Activated CD4-positive, alpha-beta T cell treated with anti-CD3 and anti-CD28 coated beads for 36 hours (primary cell): Measurements from ENCODE around the gene CAPZB. TPM values are rescaled to one million over a fixed set of nuclear protein-coding genes. Genes with fewer than 3 reads are reported as not detected.

Experiments used
- ATAC-seq: fragments of 200-7000 bp; cut with Tn5 transposase; one replicate; pipeline ENCODE4 v1.10.0; 2021; ENCODE audit warnings: mild to moderate bottlenecking, moderate library complexity
- CTCF ChIA-PET: fragments of 350-600 bp; sonication (Branson Sonifier 250); formaldehyde crosslinking; loops from one replicate; lab custom pipeline; 2021; ENCODE audit warnings: antibody characterized with exemption; lab: Charles Lee
- POLR2A ChIA-PET: fragments of 350-600 bp; sonication (Branson Sonifier 250); formaldehyde crosslinking; loops from one replicate; lab custom pipeline; 2021; ENCODE audit warnings: antibody characterized with exemption, inconsistent platforms; lab: Charles Lee
- DNase-seq: peaks from one replicate; pipeline ENCODE4 v3.0.0-alpha.2; 2020
- H3K27ac Mint-ChIP-seq: one replicate; pipeline ENCODE4 v1.8.0; 2021; ENCODE audit warnings: mixed read lengths
- H3K27me3 Mint-ChIP-seq: one replicate; pipeline ENCODE4 v1.8.0; 2021; ENCODE audit warnings: mixed read lengths
- H3K36me3 Mint-ChIP-seq: one replicate; pipeline ENCODE4 v1.8.0; 2021; ENCODE audit warnings: low read depth, mixed read lengths
- H3K4me1 Mint-ChIP-seq: one replicate; pipeline ENCODE4 v1.8.0; 2021; ENCODE audit warnings: mixed read lengths
- H3K4me3 Mint-ChIP-seq: one replicate; pipeline ENCODE4 v1.8.0; 2021; ENCODE audit warnings: mild to moderate bottlenecking, moderate library complexity, mixed read lengths
- H3K9me3 Mint-ChIP-seq: one replicate; pipeline ENCODE4 v1.8.0; 2021; ENCODE audit warnings: low read depth, mixed read lengths
- intact Hi-C, 2 experiments: fragments of 100-400 bp; cut with DNase I in 1 of 2; cut with micrococcal nuclease in 1 of 2; formaldehyde crosslinking; loops; one replicate each; pipeline versions ENCODE4 v1.14.2 to v1.15.1; 2022 to 2024; cut with DNase I, micrococcal nuclease
- total RNA-seq, 2 experiments: library from RNA; stranded (reverse); gene quantifications; one replicate each; pipeline ENCODE4 v1.2.3, GENCODE V29; 2021

CAPZB gene
- total RNA-seq, 2 experiments from 2014 or later, result 320 to 346 TPM

GRCh38 chr1:19449454-19450228 is 35.7 kb downstream of the CAPZB start:
- ChIA-PET POLR2A (no interaction called here), CTCF (interaction anchor here (0.8 to 1.1 kb wide), 2 partner anchors 35 to 156 kb away, joined by 3 read pairs; no protein-coding TSS in a partner anchor)
- DNase-seq (no peak), ATAC-seq (no peak)
- Mint-ChIP-seq H3K27ac (peak overlapping the region; percentile 92), H3K4me1 (peaks cover 92% of the 10 kb centered on the region), H3K9me3 (no peaks in the 10 kb centered on the region), H3K36me3 (peaks cover 29% of the 10 kb centered on the region), H3K27me3 (no peaks in the 10 kb centered on the region), H3K4me3 (no peak overlapping the region)
- intact Hi-C loops, result loop anchor here (2.0 to 10.0 kb wide), 7 partner anchors 19 to 738 kb away; partner anchors contain the start of genes CAPZB (in 1 of the 2), IFFO2 (in 1 of the 2), PLA2G2C (in 1 of the 2) and UBXN10 (in 1 of the 2)

- ATAC-seq, result peak; percentile 77
- ChIA-PET POLR2A (interaction anchor here (0.6 to 1.1 kb wide), 3 partner anchors 12 to 16 kb away, joined by 3 read pairs; no protein-coding TSS in a partner anchor), CTCF (interaction anchor here (0.7 to 1.2 kb wide), 7 partner anchors 11 to 157 kb away, joined by 3 to 8 read pairs (median 3); no protein-coding TSS in a partner anchor)
- peaks cover 32% of the 10 kb centered on the region for H3K36me3 Mint-ChIP-seq
- DNase-seq, result peak; percentile 65
- H3K27ac Mint-ChIP-seq, result peak overlapping the region; percentile 92
- no peaks in the 10 kb centered on the region for H3K9me3 Mint-ChIP-seq
- no peaks in the 10 kb centered on the region for H3K27me3 Mint-ChIP-seq
- H3K4me1 Mint-ChIP-seq, result peaks cover 91% of the 10 kb centered on the region
- H3K4me3 Mint-ChIP-seq, result peak overlapping the region; percentile 6
- intact Hi-C loops, result loop anchor here (1.0 to 5.0 kb wide), 5 partner anchors 11 to 739 kb away; partner anchors contain the start of genes CAPZB (in 1 of the 2), PLA2G2C (in 1 of the 2) and UBXN10 (in 1 of the 2)
Measured at GRCh38 chr1:19448491-19449439, 36.6 kb downstream of the CAPZB start.

GRCh38 chr1:19447550-19447949 is 37.8 kb downstream of the CAPZB start:
- Mint-ChIP-seq H3K27me3 (no peaks in the 10 kb centered on the region), H3K9me3 (no peaks in the 10 kb centered on the region), H3K4me1 (peaks cover 90% of the 10 kb centered on the region), H3K27ac (peak overlapping the region; percentile 92), H3K36me3 (peaks cover 30% of the 10 kb centered on the region), H3K4me3 (no peak overlapping the region)
- ChIA-PET POLR2A (interaction anchor here (0.5 kb wide), 1 partner anchor 16 kb away, joined by 3 read pairs; no protein-coding TSS in a partner anchor), CTCF (interaction anchor here (0.9 to 1.2 kb wide), 4 partner anchors 10 to 55 kb away, joined by 3 to 8 read pairs (median 3); no protein-coding TSS in a partner anchor)
- DNase-seq (no peak), ATAC-seq (no peak)
- intact Hi-C loops, result loop anchor here (5.0 kb wide), 3 partner anchors 35 to 740 kb away; partner anchors contain the start of genes CAPZB (in 1 of the 2), PLA2G2C (in 1 of the 2) and UBXN10 (in 1 of the 2)

DNA sequence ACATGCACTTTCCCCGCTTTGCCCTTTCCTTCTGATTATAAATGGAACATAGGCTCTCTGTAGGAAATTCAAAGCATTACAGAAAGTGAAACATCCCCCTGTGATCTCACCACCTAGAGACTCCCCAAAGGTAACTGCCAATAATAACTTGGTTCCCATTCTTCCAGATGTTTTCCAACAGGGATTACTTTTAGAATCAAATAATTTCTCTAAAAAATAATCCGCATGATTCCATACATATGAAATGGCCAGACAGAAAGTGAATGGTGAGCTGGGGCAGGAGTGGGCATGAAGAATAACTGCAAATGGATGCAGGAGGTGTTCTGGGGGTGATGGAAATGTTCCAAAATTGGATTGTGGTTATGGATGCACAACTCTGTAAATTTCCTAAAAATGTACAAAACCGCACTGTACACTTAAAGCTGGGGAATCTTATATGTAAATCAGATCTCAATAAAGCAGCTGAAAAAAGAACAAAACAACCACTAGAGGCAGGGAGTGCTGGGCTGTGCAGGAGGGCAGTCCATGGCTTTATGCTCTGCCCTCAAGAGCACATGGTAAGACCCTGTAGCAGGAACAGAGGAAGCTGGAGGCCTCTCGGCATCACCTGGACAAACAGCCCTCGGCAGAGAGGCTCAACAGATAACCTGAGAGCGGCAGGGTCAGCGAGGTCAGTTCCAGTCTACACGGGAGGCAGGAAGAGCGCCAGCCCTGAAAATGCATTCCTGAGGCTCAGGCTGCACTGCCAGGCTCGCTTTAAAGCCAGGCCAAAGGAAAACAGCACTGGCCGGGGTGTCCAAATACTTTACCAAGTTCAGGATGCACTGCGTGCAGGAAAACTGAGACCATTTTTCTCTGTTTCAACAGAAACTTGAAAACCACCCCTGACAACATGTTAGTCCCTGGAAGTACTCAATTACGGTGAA is 39.7 kb downstream of the CAPZB start:
- intact Hi-C loops, result loop anchor here (5.0 kb wide), 3 partner anchors 37 to 742 kb away; partner anchors contain the start of genes CAPZB (in 1 of the 2), PLA2G2C (in 1 of the 2) and UBXN10 (in 1 of the 2)
- POLR2A ChIA-PET, result no interaction called here
- no peak for DNase-seq
- H3K27me3 Mint-ChIP-seq, result no peaks in the 10 kb centered on the region
- no peak overlapping the region for H3K4me3 Mint-ChIP-seq
- no peak for ATAC-seq
- peak overlapping the region; percentile 84 for H3K27ac Mint-ChIP-seq
- CTCF ChIA-PET, result interaction anchor here (0.9 to 1.3 kb wide), 5 partner anchors 8 to 42 kb away, joined by 3 to 6 read pairs (median 3); no protein-coding TSS in a partner anchor
- peaks cover 86% of the 10 kb centered on the region for H3K4me1 Mint-ChIP-seq
- H3K36me3 Mint-ChIP-seq, result peaks cover 29% of the 10 kb centered on the region
- no peaks in the 10 kb centered on the region for H3K9me3 Mint-ChIP-seq

- intact Hi-C loops, result loop anchor here (5.0 kb wide), 3 partner anchors 38 to 743 kb away; partner anchors contain the start of genes CAPZB (in 1 of the 2), PLA2G2C (in 1 of the 2) and UBXN10 (in 1 of the 2)
- Mint-ChIP-seq H3K9me3 (no peaks in the 10 kb centered on the region), H3K4me1 (peaks cover 87% of the 10 kb centered on the region), H3K27me3 (no peaks in the 10 kb centered on the region), H3K4me3 (no peak overlapping the region), H3K27ac (peak overlapping the region; percentile 55), H3K36me3 (peaks cover 27% of the 10 kb centered on the region)
- ATAC-seq (no peak), DNase-seq (no peak)
- ChIA-PET CTCF (interaction anchor here (0.7 to 1.4 kb wide), 3 partner anchors 21 to 202 kb away, joined by 3 to 5 read pairs (median 4); no protein-coding TSS in a partner anchor), POLR2A (no interaction called here)
Measured at GRCh38 chr1:19444296-19445021, 40.9 kb downstream of the CAPZB start.

GRCh38 chr1:19443326-19443725 is 42.0 kb downstream of the CAPZB start:
- Mint-ChIP-seq H3K9me3 (no peaks in the 10 kb centered on the region), H3K4me1 (peaks cover 85% of the 10 kb centered on the region), H3K4me3 (no peak overlapping the region), H3K27me3 (no peaks in the 10 kb centered on the region), H3K36me3 (peaks cover 18% of the 10 kb centered on the region), H3K27ac (peak overlapping the region; percentile 49)
- DNase-seq (no peak), ATAC-seq (no peak)
- ChIA-PET CTCF (interaction anchor here (1.4 kb wide), 1 partner anchor 203 kb away, joined by 4 read pairs; no protein-coding TSS in a partner anchor), POLR2A (interaction anchor here (0.8 kb wide), 1 partner anchor 10 kb away, joined by 3 read pairs; no protein-coding TSS in a partner anchor)
- intact Hi-C loops, result no loop called here

DNA sequence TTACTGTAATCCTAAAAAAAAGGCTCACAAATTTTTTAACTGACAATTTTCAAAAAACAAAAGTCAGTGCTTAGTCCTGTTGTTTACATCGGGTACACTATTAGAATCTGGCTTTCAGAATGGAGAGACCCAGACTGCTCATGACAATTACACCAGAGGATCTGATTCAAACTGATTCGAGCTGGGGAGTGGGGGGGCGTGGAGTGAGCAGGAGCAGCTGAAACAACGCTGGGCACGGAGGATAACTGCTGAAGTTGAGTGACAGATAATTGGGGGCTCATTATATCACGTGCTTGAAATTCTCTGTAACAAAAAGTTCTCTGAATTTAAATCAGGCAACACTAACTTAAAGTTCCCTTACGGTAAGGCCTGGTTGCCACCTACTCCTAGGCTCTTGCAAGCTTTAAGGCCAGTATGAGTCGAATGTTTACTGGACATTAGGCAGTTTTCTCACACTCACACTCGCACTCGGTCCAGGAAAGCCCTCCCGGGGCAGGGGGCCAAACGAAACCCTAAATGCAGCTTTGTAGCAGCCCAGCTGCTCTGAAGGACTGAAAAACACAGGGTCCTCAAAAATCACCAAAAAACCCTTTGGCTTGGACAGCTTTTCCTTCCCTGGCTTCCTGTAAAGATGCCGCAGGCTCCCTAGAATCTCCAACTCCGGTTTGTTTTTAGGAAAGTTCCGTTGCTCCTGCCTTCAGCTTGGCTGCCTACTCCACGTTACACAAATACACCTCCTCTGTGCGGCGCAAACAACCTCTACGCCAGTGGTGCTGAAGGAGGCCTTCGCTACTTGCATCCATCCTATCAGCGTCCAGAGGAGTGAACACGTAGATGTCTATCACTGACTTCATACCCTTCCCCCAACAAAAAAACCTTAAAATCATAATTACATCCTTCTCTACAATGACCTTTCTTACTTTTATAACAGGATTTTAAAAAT is 42.9 kb downstream of the CAPZB start:
- H3K4me3 Mint-ChIP-seq, result no peak overlapping the region
- ChIA-PET CTCF (interaction anchor here (0.5 to 2.2 kb wide), 5 partner anchors 24 to 1885 kb away, joined by 3 to 9 read pairs (median 4); no protein-coding TSS in a partner anchor), POLR2A (interaction anchor here (0.8 kb wide), 1 partner anchor 9 kb away, joined by 3 read pairs; no protein-coding TSS in a partner anchor)
- peak overlapping the region; percentile 49 for H3K27ac Mint-ChIP-seq
- H3K9me3 Mint-ChIP-seq, result no peaks in the 10 kb centered on the region
- no peak for DNase-seq
- ATAC-seq, result no peak
- H3K36me3 Mint-ChIP-seq, result peaks cover 10% of the 10 kb centered on the region
- H3K4me1 Mint-ChIP-seq, result peaks cover 85% of the 10 kb centered on the region
- intact Hi-C loops, result no loop called here
- H3K27me3 Mint-ChIP-seq, result no peaks in the 10 kb centered on the region

DNA sequence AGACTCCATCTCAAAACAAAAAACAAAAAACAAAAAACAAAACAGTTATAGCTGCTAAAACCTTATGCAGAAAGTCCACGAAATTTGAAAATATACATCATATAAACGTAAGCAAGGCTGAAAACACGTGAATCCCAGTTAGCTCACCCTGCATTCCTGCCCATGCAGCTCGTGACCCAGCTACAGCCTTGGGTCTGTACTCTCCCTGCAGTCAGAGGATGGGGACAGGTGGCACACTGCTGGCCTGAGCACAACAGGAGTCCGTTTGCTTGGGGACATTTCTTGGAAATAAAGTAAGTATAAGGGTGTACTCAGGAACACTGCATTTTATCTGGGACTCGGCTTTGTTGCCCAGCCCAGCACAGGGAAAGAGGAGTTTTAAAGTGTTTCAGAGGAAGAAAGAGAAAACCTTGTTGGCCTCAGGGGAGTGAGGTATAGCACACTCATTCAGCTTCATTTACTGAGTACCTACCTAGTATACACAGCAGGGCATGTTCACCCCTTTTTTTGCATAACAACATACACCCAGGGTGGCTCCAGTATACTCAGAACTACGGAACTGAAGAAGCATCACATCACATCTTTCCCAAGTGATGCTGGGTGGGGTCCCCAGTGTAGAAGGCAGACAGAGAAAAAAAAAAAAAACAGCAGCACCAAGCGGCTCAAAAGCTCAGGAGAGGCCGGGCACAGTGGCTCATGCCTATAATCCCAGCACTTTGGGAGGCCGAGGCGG is 44.1 kb downstream of the CAPZB start:
- H3K36me3 Mint-ChIP-seq, result peaks cover 10% of the 10 kb centered on the region
- H3K4me1 Mint-ChIP-seq, result peaks cover 86% of the 10 kb centered on the region
- H3K27me3 Mint-ChIP-seq, result no peaks in the 10 kb centered on the region
- peak overlapping the region; percentile 53 for H3K27ac Mint-ChIP-seq
- no peaks in the 10 kb centered on the region for H3K9me3 Mint-ChIP-seq
- DNase-seq (no peak), ATAC-seq (no peak)
- no peak overlapping the region for H3K4me3 Mint-ChIP-seq
- CTCF ChIA-PET, result interaction anchor here (0.6 to 2.2 kb wide), 5 partner anchors 39 to 160 kb away, joined by 3 to 9 read pairs (median 4); no protein-coding TSS in a partner anchor
- intact Hi-C loops, result no loop called here
- POLR2A ChIA-PET, result no interaction called here
